Measurements from ENCODE around the gene TMEM158.

TMEM158 gene

DNA sequence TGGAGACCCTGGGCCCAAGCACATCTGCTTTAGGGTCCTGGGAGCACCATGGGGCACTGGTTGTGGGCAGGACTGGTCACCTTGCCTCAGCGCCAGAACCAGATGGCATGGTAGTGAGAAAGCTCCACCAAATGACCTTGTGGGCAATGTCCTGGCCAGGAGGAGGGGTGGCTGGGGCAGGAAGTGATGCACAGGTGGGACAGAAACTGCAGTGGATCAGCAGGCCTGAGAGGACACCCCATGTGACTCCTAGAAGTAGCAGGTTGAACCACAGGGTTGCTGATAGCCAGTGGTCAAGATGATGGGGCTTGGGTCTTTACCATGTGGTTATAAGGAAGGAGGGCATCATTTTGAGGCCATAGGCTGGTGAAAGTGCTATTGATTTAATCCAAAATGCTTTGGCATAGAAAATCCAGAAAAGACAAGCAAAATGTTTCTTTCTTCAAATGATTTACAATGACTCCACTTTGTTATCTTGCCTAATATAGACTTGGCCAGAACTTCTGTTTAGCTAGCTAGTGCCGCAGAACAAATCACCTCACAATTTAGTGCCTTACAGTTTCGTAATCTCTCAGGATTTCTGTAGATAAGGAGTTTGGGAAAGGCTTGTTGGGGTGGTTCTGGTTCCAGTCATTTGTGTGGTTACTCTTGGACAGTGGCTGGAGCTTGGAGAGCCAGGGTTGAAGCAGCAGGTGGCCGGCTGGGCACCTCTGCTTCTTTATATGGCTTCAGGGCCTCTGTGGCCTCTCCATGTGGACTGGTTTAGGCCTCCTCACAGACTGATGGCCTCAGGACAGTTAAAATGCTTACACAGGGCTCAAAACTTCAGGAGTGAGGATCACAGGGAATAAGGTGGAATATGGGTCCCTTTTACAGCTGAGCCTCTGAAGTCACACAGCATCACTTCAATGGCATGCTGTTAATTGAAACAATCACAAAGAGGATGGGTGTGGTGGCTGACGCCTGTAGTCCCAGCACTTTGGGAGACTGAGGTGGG is 27.5 kb downstream of the TMEM158 start:
- Mint-ChIP-seq H3K36me3 (ENCODE audit: low read depth) (no peaks in the 10 kb centered on the region), H3K9me3 (no peaks in the 10 kb centered on the region), H3K4me3 (no peak overlapping the region), H3K27me3 (ENCODE audit: low read depth) (peaks cover 51% of the 10 kb centered on the region), H3K27ac (no peak overlapping the region), H3K4me1 (ENCODE audit: low read depth) (no peaks in the 10 kb centered on the region)

DNA sequence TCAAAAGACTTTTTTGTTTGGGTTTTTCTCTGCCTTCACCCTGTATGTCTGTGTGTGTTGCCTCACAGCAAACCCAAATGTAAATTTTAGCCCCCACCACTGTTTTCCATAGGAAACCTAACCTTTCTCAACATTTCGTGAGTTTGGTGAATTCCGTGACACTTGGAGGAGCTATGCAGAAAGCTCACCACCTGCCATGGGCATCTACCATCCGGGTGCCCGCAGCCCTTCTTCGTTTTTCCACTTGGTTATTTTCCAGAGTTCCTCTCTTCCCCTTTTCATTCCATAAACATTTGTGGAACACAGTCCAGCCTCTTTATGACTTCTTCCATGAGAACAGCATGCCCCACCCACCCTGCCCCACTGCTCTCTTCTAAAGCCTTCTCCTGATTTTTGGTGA is 31.3 kb downstream of the TMEM158 start:
- no peaks in the 10 kb centered on the region for H3K9me3 Mint-ChIP-seq
- H3K27me3 Mint-ChIP-seq (ENCODE audit: low read depth), result peaks cover 42% of the 10 kb centered on the region
- H3K4me1 Mint-ChIP-seq (ENCODE audit: low read depth), result peaks cover 3% of the 10 kb centered on the region
- H3K27ac Mint-ChIP-seq, result no peak overlapping the region
- H3K4me3 Mint-ChIP-seq, result no peak overlapping the region
- no peaks in the 10 kb centered on the region for H3K36me3 Mint-ChIP-seq (ENCODE audit: low read depth)

DNA sequence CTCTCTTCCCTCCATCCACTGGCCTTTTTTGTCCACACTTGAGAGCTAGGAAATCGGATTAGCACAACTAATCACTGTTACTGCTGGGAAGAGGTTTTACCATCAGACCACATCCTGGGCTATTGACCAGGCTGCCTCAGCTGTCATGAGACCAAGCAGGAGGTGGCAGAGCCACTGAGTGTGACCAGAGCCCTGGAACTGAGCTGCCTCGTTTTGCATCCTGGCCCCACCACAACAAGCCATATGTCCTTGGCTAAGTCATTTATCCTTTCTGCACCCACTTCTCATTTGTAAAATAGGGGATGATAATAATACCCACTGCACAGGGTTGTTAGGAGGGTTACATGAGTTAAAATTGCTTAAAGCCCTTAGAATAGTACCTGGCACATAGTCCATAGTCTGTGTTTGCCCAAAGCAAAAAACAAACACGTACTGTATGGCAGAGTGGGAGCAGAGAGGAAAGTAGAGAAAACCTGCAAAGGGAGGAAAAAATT is 34.1 kb downstream of the TMEM158 start:
- no peaks in the 10 kb centered on the region for H3K36me3 Mint-ChIP-seq (ENCODE audit: low read depth)
- H3K9me3 Mint-ChIP-seq, result no peaks in the 10 kb centered on the region
- H3K4me3 Mint-ChIP-seq, result no peak overlapping the region
- H3K27me3 Mint-ChIP-seq (ENCODE audit: low read depth), result peaks cover 32% of the 10 kb centered on the region
- H3K4me1 Mint-ChIP-seq (ENCODE audit: low read depth), result peaks cover 8% of the 10 kb centered on the region
- H3K27ac Mint-ChIP-seq, result no peak overlapping the region

DNA sequence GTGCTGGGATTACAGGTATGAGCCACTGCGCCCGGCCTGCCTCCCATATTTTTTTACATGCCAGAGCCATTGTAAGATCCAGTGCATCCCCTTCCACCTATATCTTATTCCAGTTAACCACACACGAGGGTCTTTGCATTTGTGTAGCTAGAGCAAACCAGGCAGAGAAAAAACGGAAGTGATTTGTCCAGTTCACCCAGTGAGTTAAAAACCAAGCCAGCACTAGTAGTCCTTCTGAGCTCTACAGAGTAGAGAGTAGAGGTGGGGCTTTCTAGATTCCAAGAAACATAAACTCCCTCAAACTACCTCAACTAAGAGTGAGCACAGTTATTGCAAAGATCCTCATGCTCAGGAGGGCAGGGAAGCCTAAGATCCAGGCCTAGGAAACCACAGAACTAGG is 34.7 kb downstream of the TMEM158 start:
- peaks cover 28% of the 10 kb centered on the region for H3K27me3 Mint-ChIP-seq (ENCODE audit: low read depth)
- H3K4me1 Mint-ChIP-seq (ENCODE audit: low read depth), result peaks cover 8% of the 10 kb centered on the region
- H3K36me3 Mint-ChIP-seq (ENCODE audit: low read depth), result no peaks in the 10 kb centered on the region
- no peak overlapping the region for H3K27ac Mint-ChIP-seq
- H3K4me3 Mint-ChIP-seq, result no peak overlapping the region
- no peaks in the 10 kb centered on the region for H3K9me3 Mint-ChIP-seq

DNA sequence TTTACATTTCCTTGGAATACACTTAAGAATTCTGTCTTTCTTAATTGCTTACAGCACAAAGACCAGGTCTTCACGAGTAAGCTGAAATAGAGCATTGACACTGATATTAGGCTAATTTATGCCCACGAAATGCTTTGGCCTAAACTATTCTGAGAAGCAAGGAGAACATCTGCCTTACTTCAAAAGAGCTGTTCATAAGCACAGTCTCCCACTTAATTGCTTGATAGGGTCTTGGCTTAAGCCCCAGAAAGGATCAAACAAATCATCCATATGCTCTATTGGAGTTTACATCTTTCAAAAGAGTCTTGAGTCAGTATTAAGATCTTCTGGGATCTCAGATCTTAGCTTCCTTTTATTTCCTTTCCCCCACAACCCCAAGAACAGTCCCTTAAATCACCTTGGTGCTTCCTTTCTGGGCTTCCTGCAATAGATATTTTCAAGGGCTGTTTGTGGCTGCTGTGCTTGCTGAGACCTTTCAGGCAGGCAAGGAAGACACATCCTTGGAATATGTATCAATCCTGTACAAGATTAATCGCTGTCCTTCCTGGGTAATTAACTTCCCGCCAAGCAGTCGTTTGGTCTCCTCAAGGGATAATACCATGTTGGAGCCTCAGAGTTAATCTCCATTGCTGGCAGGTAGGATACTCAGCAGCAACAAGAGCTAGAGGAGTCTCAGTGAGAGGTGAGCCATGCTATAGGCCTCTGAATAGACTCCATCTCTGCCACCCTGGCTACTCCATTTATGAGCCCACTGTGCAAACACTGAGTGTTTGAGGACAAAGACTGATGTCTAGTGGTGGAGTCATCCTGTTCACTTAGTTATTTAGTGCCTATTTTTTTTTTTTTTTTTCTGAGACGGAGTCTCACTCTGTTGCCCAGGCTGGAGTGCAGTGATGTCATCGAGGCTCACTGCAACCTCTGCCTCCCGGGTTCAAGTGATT is 37.1 kb downstream of the TMEM158 start:
- Mint-ChIP-seq H3K27me3 (ENCODE audit: low read depth) (peaks cover 16% of the 10 kb centered on the region), H3K36me3 (ENCODE audit: low read depth) (no peaks in the 10 kb centered on the region), H3K4me1 (ENCODE audit: low read depth) (peaks cover 8% of the 10 kb centered on the region), H3K9me3 (no peaks in the 10 kb centered on the region), H3K27ac (no peak overlapping the region), H3K4me3 (no peak overlapping the region)

DNA sequence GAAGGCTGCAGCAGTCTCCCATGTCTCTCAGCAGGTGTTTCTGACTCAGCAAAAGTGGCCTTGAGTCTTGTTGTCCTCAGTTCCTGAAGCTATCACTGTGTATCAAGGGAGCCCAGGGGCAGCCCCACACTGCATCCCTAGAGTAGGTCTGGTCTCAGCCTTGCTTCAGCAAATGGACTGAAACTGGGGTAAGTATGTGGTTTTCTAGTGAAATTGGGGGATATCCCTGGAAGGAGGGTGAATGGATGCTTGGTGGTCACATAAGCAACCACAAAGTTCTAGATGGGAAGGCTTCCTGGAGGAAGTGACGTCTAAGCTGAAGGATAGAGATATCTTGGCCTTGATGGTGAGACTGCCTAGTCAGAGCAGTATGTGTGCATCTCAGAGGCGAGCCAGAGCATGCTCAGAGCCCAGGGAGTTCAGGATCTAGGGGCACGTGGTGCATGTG is 38.4 kb downstream of the TMEM158 start:
- H3K4me3 Mint-ChIP-seq, result no peak overlapping the region

DNA sequence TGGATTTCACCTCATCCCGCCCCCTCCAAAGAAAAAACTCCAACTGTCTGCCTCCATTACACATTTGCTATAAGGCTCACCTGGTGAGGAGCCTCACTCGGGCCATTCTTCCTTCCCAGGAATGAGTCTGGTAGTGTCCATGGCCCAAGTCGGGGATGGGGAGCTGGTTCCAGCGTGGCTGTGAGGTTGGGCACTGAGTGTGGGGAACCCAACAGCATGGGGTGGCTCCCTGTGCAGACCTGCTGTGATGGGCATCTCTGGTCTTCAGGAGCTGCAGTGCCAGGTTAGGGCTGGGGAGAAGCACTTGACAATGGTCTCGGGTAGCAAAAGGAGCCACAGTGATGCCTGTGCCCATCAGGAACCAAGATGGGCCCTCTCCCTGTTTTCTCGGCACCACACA is 39.2 kb downstream of the TMEM158 start:
- Mint-ChIP-seq H3K9me3 (no peaks in the 10 kb centered on the region), H3K36me3 (ENCODE audit: low read depth) (no peaks in the 10 kb centered on the region), H3K4me3 (no peak overlapping the region), H3K27me3 (ENCODE audit: low read depth) (peaks cover 8% of the 10 kb centered on the region), H3K27ac (no peak overlapping the region), H3K4me1 (ENCODE audit: low read depth) (peaks cover 12% of the 10 kb centered on the region)

More for the DNA sequence above, 38.4 kb downstream of the TMEM158 start:
- Mint-ChIP-seq H3K4me1 (ENCODE audit: low read depth) (peaks cover 12% of the 10 kb centered on the region), H3K27ac (no peak overlapping the region), H3K36me3 (ENCODE audit: low read depth) (no peaks in the 10 kb centered on the region), H3K9me3 (no peaks in the 10 kb centered on the region), H3K27me3 (ENCODE audit: low read depth) (peaks cover 12% of the 10 kb centered on the region)

DNA sequence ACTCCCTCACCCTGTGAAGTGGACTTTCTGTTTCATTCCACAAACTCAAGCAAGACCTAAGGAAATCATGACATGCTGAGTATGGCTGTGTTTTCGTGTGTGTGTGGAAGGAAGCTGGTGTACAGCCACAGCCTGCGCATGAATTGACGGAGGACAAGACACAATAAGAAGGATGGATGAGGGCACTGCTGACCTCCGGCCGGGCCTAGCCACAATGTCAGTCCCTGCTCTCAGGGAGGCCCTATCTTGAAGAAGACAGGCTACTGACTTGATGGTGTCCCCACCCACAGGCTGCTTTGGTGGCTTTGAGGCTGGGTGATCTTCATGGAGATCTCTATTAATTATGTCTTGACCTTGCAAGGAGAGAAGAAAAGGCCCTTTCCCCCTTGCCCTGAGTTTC is 40.6 kb downstream of the TMEM158 start:
- Mint-ChIP-seq H3K27me3 (ENCODE audit: low read depth) (peaks cover 12% of the 10 kb centered on the region), H3K4me3 (no peak overlapping the region), H3K36me3 (ENCODE audit: low read depth) (no peaks in the 10 kb centered on the region), H3K27ac (no peak overlapping the region), H3K4me1 (ENCODE audit: low read depth) (peaks cover 8% of the 10 kb centered on the region), H3K9me3 (no peaks in the 10 kb centered on the region)

DNA sequence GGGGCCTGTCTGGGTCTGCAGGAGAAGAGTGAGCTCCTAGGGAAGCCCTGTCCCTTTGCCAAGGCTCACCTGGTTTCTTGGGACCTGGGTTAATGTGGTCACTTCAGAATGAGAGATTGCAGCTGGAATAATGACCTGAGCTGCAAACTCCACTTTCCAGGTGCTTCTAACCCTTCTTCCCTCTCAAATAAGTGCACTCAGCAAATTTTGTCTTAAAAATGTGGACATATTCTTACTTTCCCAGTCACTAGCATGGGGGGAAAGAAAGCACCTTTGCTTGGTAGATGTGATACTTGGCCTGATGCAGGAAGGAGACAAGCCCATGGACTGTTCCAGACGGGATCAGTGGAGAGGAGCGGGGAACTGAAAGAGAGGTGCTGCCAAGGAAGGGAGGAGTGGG is 41.0 kb downstream of the TMEM158 start:
- H3K27me3 Mint-ChIP-seq (ENCODE audit: low read depth), result peaks cover 16% of the 10 kb centered on the region
- H3K4me3 Mint-ChIP-seq, result no peak overlapping the region
- H3K9me3 Mint-ChIP-seq, result no peaks in the 10 kb centered on the region
- no peak overlapping the region for H3K27ac Mint-ChIP-seq
- H3K4me1 Mint-ChIP-seq (ENCODE audit: low read depth), result peaks cover 8% of the 10 kb centered on the region
- H3K36me3 Mint-ChIP-seq (ENCODE audit: low read depth), result no peaks in the 10 kb centered on the region

DNA sequence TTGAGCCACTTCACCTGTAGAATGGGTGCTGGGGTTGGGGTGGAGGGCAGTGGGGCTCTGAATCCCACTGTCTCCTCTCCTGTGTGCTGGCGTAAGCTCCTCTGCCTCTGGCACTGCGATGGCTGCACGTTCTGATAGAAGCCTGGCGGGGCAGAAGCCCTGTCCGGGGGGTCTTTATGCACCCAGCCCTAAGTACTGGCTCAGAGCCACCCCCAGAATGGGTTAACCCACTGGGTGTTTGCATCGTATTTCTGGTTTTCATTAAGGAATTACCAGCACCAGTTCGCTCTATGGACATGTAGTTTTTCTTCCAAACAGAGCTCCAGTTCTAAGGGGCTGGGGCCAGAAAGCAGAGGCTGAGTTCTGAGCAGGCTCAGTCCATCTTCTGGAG is 42.2 kb downstream of the TMEM158 start:
- H3K9me3 Mint-ChIP-seq, result no peaks in the 10 kb centered on the region
- no peak overlapping the region for H3K4me3 Mint-ChIP-seq
- peaks cover 8% of the 10 kb centered on the region for H3K4me1 Mint-ChIP-seq (ENCODE audit: low read depth)
- no peaks in the 10 kb centered on the region for H3K36me3 Mint-ChIP-seq (ENCODE audit: low read depth)
- H3K27ac Mint-ChIP-seq, result no peak overlapping the region
- H3K27me3 Mint-ChIP-seq (ENCODE audit: low read depth), result peaks cover 25% of the 10 kb centered on the region

DNA sequence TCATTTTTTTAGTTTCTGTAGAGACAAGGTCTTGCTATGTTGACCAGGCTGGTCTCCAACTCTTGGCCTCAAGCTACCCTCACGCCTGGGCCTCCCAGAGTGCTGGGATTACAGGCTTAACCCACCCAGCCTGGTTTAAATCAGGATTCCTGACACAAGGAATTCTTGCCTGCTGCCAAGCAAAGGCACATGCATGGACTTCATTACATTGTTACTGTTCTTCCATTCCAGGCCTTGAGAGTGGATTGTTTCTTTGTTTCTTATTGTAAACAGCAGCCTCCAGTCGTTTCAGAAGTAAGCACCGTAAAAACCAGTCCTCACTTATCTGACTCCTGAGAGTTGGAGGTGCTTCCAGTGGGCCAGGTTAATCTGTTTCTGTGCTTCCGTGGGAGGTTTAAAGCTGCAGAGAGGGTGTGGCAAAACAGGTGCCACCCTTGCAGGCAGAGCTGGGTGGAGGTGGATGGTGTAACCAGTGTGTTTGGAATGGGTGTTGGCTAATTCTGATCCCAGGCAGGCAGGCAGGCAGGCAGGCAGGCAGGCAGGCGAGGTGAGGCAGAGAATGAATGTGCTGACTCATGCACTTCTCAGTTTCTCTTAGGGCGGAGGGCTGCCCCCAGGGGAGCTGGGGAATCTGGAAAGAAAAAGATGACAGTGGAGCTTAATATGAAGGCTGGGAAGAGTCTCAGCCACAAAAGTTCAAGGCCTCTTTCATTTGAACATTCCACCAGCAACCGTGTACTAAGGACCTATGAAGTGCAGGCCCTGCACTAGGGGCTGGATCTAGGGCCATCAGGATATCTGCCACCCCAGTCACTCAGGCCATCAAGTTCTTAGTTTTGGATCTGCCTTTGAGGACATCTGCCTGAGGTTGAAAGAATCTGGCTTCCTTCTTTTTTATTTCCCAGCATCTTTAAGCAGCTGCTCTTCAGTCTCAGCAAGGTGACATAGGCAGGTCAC is 42.9 kb downstream of the TMEM158 start:
- peaks cover 25% of the 10 kb centered on the region for H3K27me3 Mint-ChIP-seq (ENCODE audit: low read depth)
- H3K4me3 Mint-ChIP-seq, result no peak overlapping the region
- no peaks in the 10 kb centered on the region for H3K36me3 Mint-ChIP-seq (ENCODE audit: low read depth)
- H3K27ac Mint-ChIP-seq, result no peak overlapping the region
- H3K4me1 Mint-ChIP-seq (ENCODE audit: low read depth), result peaks cover 3% of the 10 kb centered on the region
- no peaks in the 10 kb centered on the region for H3K9me3 Mint-ChIP-seq

DNA sequence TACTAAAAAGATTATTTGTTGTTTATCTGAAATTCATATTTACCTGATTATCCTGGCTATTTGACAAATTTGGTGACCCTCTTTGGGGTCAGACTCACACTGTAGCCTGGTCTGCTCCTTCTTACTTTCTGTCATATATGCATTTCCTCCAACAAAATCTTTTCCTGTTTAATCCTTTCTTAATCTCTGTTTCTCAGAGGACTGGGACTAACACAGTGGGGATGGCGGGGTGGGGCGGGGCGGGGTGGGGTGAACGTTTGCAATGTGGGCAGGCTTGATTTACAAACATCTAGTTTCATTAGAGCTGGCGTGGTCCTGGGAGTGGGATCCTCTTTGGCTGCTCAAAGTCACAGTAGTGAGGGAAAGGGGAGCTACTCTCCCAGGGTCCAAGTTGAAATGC is 44.6 kb downstream of the TMEM158 start:
- Mint-ChIP-seq H3K9me3 (no peaks in the 10 kb centered on the region), H3K27ac (no peak overlapping the region), H3K36me3 (ENCODE audit: low read depth) (no peaks in the 10 kb centered on the region), H3K27me3 (ENCODE audit: low read depth) (peaks cover 29% of the 10 kb centered on the region), H3K4me1 (ENCODE audit: low read depth) (peaks cover 3% of the 10 kb centered on the region), H3K4me3 (no peak overlapping the region)

DNA sequence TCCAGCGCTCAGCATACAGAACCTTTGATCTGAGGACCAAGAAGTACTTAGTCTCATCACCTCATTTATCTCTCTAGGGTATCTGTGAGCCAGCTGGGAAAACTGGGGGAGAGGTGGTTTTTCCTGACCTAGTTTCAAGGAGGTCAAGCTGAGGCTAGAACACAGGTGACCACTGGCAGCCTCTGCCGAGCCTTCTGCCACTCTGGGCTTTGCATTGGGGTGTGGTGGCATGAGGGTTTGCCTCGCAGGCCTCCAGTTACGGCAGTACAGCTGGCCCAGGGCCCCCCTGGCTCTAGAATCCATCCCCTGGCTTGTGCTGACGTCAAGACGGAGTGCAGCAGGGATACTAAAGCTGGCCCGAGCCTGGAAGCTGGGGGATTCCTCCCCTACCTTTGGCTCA is 45.2 kb downstream of the TMEM158 start:
- Mint-ChIP-seq H3K27me3 (ENCODE audit: low read depth) (peaks cover 27% of the 10 kb centered on the region), H3K36me3 (ENCODE audit: low read depth) (no peaks in the 10 kb centered on the region), H3K27ac (no peak overlapping the region), H3K4me3 (no peak overlapping the region), H3K9me3 (no peaks in the 10 kb centered on the region), H3K4me1 (ENCODE audit: low read depth) (peaks cover 3% of the 10 kb centered on the region)
